Neural progenitor cell (in vitro differentiated cells): ENCODE data around the gene GALM. TPM values are rescaled to one million over a fixed set of nuclear protein-coding genes. Genes with fewer than 3 reads are reported as not detected.

Experiments used
- DNase-seq: peaks from one replicate; pipeline ENCODE4 v3.0.0-alpha.2; 2016; ENCODE audit warnings: low spot score
- H2AFZ ChIP-seq: fragments of 200-600 bp; sonication (generic); replicated peaks from 2 replicates; pipeline ENCODE4 v1.6.1; 2016; ENCODE audit warnings: antibody characterized with exemption
- H3F3A ChIP-seq: fragments of 200-600 bp; sonication (generic); 2 replicates; pipeline ENCODE4 v1.6.1; 2016; ENCODE audit warnings: antibody characterized with exemption, low read depth
- H3K27ac ChIP-seq: fragments of 200-600 bp; sonication (generic); 2 replicates; pipeline ENCODE4 v1.5.1; 2016; ENCODE audit warnings: mild to moderate bottlenecking
- H3K27me3 ChIP-seq: fragments of 200-600 bp; sonication (generic); 2 replicates; pipeline ENCODE4 v1.6.1; 2016; ENCODE audit warnings: mild to moderate bottlenecking, moderate library complexity
- H3K36me3 ChIP-seq: fragments of 200-600 bp; sonication (generic); 2 replicates; pipeline ENCODE4 v1.5.1; 2016
- H3K4me1 ChIP-seq: fragments of 200-600 bp; sonication (generic); 2 replicates; pipeline ENCODE4 v1.6.1; 2016; ENCODE audit warnings: mixed run types
- H3K4me2 ChIP-seq: fragments of 200-600 bp; sonication (generic); 2 replicates; pipeline ENCODE4 v1.6.1; 2016
- H3K4me3 ChIP-seq: fragments of 200-600 bp; sonication (generic); 2 replicates; pipeline ENCODE4 v1.5.1; 2016
- H3K79me2 ChIP-seq: fragments of 200-600 bp; sonication (generic); 2 replicates; pipeline ENCODE4 v1.6.1; 2016; ENCODE audit warnings: low read depth
- H3K9ac ChIP-seq: fragments of 200-600 bp; sonication (generic); 2 replicates; pipeline ENCODE4 v1.6.1; 2016
- H3K9me3 ChIP-seq: fragments of 200-600 bp; sonication (generic); 2 replicates; pipeline ENCODE4 v1.5.1; 2016; ENCODE audit warnings: low read depth
- H4K20me1 ChIP-seq: fragments of 200-600 bp; sonication (generic); 2 replicates; pipeline ENCODE4 v1.6.1; 2016; ENCODE audit warnings: low read depth
- H3K27ac Mint-ChIP-seq: 3 replicates; pipeline ENCODE4 v1.8.0; 2021; ENCODE audit warnings: mixed read lengths
- H3K27me3 Mint-ChIP-seq: 2 replicates; pipeline ENCODE4 v1.8.0; 2022; ENCODE audit warnings: low read depth, mild to moderate bottlenecking, inconsistent platforms, moderate library complexity, mixed read lengths; ENCODE audit not compliant: insufficient read depth
- H3K36me3 Mint-ChIP-seq: 3 replicates; pipeline ENCODE4 v1.8.0; 2021; ENCODE audit warnings: mixed read lengths
- H3K4me1 Mint-ChIP-seq: 3 replicates; pipeline ENCODE4 v1.8.0; 2021; ENCODE audit warnings: mixed read lengths
- H3K4me3 Mint-ChIP-seq: 3 replicates; pipeline ENCODE4 v1.8.0; 2021; ENCODE audit warnings: mild to moderate bottlenecking, moderate library complexity, mixed read lengths
- H3K9me3 Mint-ChIP-seq: 3 replicates; pipeline ENCODE4 v1.8.0; 2020; ENCODE audit warnings: mixed read lengths
- CTCF ChIP-seq: fragments of 200-600 bp; sonication (generic); IDR thresholded peaks from 2 replicates; pipeline ENCODE4 v1.5.1; 2017; ENCODE audit warnings: antibody characterized with exemption, mild to moderate bottlenecking
- EZH2 ChIP-seq: fragments of 200-600 bp; sonication (generic); IDR thresholded peaks from 2 replicates; pipeline ENCODE4 v1.6.1; 2017; ENCODE audit warnings: antibody characterized with exemption, mild to moderate bottlenecking, moderate library complexity
- EZH2phosphoT487 ChIP-seq: fragments of 200-600 bp; sonication (generic); IDR thresholded peaks from 2 replicates; pipeline ENCODE4 v1.6.1; 2017; ENCODE audit warnings: antibody characterized with exemption
- total RNA-seq: library from RNA; depleted of rRNA; stranded (reverse); fragments of >200 nt; gene quantifications from 2 replicates; pipeline ENCODE4 v1.2.3, GENCODE V29; 2015; ENCODE audit warnings: low replicate concordance

GALM gene
- total RNA-seq, 1 donor from 2014 or later = 7.1 TPM

- Mint-ChIP-seq H3K36me3 (peaks cover 4% of the 10 kb centered on the region), H3K4me3 (no peak overlapping the region), H3K9me3 (no peaks in the 10 kb centered on the region), H3K27me3 (peaks cover 3% of the 10 kb centered on the region), H3K27ac (no peak overlapping the region), H3K4me1 (peaks cover 15% of the 10 kb centered on the region)
- peaks cover 10% of the 10 kb centered on the region for H3K4me1 ChIP-seq
- H3K9ac ChIP-seq = no peak overlapping the region
- H3K27ac ChIP-seq = no peak overlapping the region
- no peaks in the 10 kb centered on the region for H4K20me1 ChIP-seq
- H3K36me3 ChIP-seq = no peaks in the 10 kb centered on the region
- H3K27me3 ChIP-seq = no peaks in the 10 kb centered on the region
- TF ChIP-seq CTCF (no peak), EZH2phosphoT487 (no peak), EZH2 (no peak)
- H3K4me3 ChIP-seq = no peak overlapping the region
- H3K9me3 ChIP-seq = no peaks in the 10 kb centered on the region
- H3K4me2 ChIP-seq = no peak overlapping the region
- H3K79me2 ChIP-seq = peaks cover 9% of the 10 kb centered on the region
- no peak overlapping the region for H2AFZ ChIP-seq
- peaks cover 15% of the 10 kb centered on the region for H3F3A ChIP-seq
- DNase-seq = no peak
These were observed 117.7 kb downstream of the GALM start for GRCh38 chr2:38783586-38783985.

Other genes starting within 250 kb of the GALM start
- gene HNRNPLL, start 63.2 kb upstream of the GALM start, total RNA-seq = 82.3 and 109 TPM in 2 replicates
- 275 and 307 TPM in 2 replicates for gene SRSF7, start 85.2 kb downstream of the GALM start, total RNA-seq
- 14.0 and 21.4 TPM in 2 replicates for gene GEMIN6, start 112.1 kb downstream of the GALM start, total RNA-seq
- 33.3 and 33.9 TPM in 2 replicates for gene DHX57, start 209.8 kb downstream of the GALM start, total RNA-seq
- gene MORN2, start 209.9 kb downstream of the GALM start, total RNA-seq = 17.4 and 42.9 TPM in 2 replicates
- 0.19 and 2.5 TPM in 2 replicates for gene ARHGEF33, start 223.8 kb downstream of the GALM start, total RNA-seq